Neural progenitor cell (in vitro differentiated cells): ENCODE data around the gene PRKAB1.

Experiments used
- CTCF ChIP-seq: fragments of 200-600 bp; sonication (generic); IDR thresholded peaks from 2 replicates; pipeline ENCODE4 v1.5.1; 2017; ENCODE audit warnings: antibody characterized with exemption, mild to moderate bottlenecking
- EZH2 ChIP-seq: fragments of 200-600 bp; sonication (generic); IDR thresholded peaks from 2 replicates; pipeline ENCODE4 v1.6.1; 2017; ENCODE audit warnings: antibody characterized with exemption, mild to moderate bottlenecking, moderate library complexity

GRCh38 chr12:119621878-119622277 is 46.1 kb upstream of the PRKAB1 start:
- TF ChIP-seq CTCF (no peak), EZH2 (no peak)
